Suprapubic skin (tissue), 4 donors: ENCODE results near the gene KCNK18.

Experiments
- EP300 ChIP-seq: sonication (generic); formaldehyde crosslinking; IDR thresholded peaks from one replicate; pipeline ENCODE4 v1.6.1; 2017; ENCODE audit warnings: antibody characterized with exemption
- POLR2A ChIP-seq, 2 donors: fragments of 450-650 bp; IDR thresholded peaks; one replicate each; pipeline ENCODE4 v1.6.1; 2017; ENCODE audit warnings: antibody characterized with exemption in 2 of 2, mild to moderate bottlenecking in 2 of 2, moderate library complexity in 2 of 2
- POLR2AphosphoS5 ChIP-seq, 3 donors: sonication (generic); formaldehyde crosslinking; IDR thresholded peaks; one replicate each; pipeline ENCODE4 v1.6.1; 2017; ENCODE audit warnings: antibody characterized with exemption in 3 of 3
- TF ChIP-seq, protein P1 (sequence below), 2 donors: fragments of 200-600 bp in 1 of 2; fragments of 450-650 bp in 1 of 2; sonication (generic) in 1 of 2; IDR thresholded peaks; one replicate each; pipeline ENCODE4 v1.5.1; 2016 to 2019; ENCODE audit warnings: antibody characterized with exemption in 2 of 2, mild to moderate bottlenecking in 1 of 2, moderate library complexity in 1 of 2

DNA sequence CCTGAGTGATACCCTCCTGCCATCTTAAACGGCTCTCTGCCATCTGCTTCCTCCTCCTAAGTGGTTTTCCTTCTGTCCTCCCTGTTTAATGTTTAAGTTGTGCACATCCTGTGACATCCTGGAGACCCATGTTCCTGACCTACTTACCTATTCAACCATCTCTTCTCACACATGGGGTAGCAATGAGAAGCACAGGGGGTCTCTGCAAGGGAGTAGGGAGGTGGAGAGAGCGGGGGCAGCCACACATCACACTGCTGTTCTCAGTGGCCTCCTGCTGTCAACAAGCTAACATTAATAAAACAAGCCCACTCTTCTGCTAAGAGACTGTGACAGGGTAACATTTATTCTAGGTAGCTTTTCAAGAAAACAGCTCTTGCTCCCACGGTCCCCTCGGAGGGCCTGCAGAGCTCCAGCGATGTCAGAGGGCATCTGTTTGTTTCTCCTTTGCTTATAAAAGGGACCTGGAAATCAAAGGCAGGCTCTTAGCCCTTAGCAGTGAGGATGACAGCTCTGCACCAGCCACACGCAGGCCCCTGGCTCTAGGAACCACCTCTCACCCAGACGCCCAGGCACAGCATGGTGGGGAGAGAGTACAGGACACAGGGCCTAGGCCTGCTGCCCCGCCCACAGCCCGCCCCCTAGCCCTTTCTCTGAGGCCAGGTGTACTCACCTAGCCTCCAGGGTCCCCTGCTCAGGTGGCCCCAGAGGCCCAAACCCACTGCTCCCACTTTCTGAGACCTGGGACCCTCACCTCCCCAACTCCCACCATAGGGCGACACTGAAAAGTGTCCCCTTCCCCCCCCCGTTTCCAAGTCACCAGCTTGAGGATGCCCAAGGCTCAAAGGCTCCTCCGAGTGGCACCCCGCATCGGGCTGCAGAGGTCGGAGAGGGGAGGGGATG lies 42.7 kb downstream of the KCNK18 start:
- TF ChIP-seq POLR2AphosphoS5 (IDR thresholded peaks at IDR 0.05) (no peak), POLR2A (IDR thresholded peaks at IDR 0.05) (no peak), EP300 (no peak)
- TF ChIP-seq, protein P1, sequence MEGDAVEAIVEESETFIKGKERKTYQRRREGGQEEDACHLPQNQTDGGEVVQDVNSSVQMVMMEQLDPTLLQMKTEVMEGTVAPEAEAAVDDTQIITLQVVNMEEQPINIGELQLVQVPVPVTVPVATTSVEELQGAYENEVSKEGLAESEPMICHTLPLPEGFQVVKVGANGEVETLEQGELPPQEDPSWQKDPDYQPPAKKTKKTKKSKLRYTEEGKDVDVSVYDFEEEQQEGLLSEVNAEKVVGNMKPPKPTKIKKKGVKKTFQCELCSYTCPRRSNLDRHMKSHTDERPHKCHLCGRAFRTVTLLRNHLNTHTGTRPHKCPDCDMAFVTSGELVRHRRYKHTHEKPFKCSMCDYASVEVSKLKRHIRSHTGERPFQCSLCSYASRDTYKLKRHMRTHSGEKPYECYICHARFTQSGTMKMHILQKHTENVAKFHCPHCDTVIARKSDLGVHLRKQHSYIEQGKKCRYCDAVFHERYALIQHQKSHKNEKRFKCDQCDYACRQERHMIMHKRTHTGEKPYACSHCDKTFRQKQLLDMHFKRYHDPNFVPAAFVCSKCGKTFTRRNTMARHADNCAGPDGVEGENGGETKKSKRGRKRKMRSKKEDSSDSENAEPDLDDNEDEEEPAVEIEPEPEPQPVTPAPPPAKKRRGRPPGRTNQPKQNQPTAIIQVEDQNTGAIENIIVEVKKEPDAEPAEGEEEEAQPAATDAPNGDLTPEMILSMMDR (IDR thresholded peaks at IDR 0.05): no peak
